HL-60 (cell line): Measurements from ENCODE around the gene IQGAP3.

Experiments used
- DNase-seq, 2 experiments: peaks; one replicate each; pipeline ENCODE4 v3.0.0-alpha.2; 2010 to 2020; ENCODE audit warnings: low read depth in 1 of 2, low spot score in 1 of 2
- H3K27ac ChIP-seq: fragments of 250-450 bp; sonication (Bioruptor Pico); replicated peaks from 2 replicates; pipeline ENCODE4 v1.5.1; 2020; ENCODE audit warnings: mild to moderate bottlenecking, moderate library complexity
- H3K27me3 ChIP-seq: fragments of 250-450 bp; sonication (Bioruptor Pico); 2 replicates; pipeline ENCODE4 v1.5.1; 2021; ENCODE audit warnings: mild to moderate bottlenecking, moderate library complexity; ENCODE audit not compliant: insufficient read depth, poor library complexity, severe bottlenecking
- H3K4me3 ChIP-seq: replicated peaks from 2 replicates; pipeline ENCODE4 v1.5.1; 2011; ENCODE audit warnings: mild to moderate bottlenecking, control low read depth, low read length; ENCODE audit not compliant: insufficient read depth
- GABPA ChIP-seq: IDR thresholded peaks from 2 replicates; pipeline ENCODE4 v1.6.1; 2012; ENCODE audit warnings: low read depth
- POLR2AphosphoS5 ChIP-seq: IDR thresholded peaks from 2 replicates; pipeline ENCODE4 v1.6.1; 2012; ENCODE audit warnings: low read depth
- REST ChIP-seq: IDR thresholded peaks from 2 replicates; pipeline ENCODE4 v1.6.1; 2012; ENCODE audit warnings: low read depth; ENCODE audit not compliant: insufficient replicate concordance
- SPI1 ChIP-seq: IDR thresholded peaks from 2 replicates; pipeline ENCODE4 v1.6.1; 2012; ENCODE audit warnings: low read depth, mild to moderate bottlenecking, borderline replicate concordance
- TF ChIP-seq, protein P1 (sequence below): IDR thresholded peaks from one replicate; pipeline ENCODE4 v1.5.1; 2011; ENCODE audit warnings: low read length, control low read depth, inconsistent platforms; ENCODE audit not compliant: insufficient read depth

Gene IQGAP3

DNA sequence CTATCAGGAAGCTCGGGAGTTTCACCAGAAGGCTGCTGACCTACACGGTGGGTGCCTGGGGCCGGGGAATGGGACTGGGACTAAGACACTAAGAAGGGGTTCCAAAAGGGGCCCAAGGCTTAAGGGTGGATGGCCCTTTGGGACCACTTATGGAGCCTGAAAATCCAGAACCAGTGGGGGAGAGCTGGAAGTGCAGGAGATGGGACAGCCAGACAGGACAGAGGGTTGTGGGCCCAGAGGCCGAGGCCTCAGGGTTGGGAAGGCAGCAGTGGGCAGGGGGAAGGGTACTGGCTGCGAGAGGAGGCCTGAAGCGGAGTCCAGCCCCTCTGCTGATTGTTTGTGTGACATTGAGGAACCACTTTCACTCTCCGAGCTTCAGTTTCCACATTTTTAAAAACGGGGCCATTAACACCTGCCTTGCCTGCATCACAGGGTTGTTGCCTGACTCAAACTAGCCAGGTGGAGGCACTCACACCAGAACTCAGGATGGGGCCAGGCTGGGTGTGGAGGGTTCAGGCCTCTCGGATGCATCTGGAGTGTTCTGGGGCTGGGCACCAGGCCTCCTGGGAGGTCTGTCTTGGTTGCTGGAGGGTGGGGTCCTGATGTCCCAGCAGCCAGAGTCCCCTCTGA is 10.1 kb upstream of the IQGAP3 start:
- Histone ChIP-seq H3K27ac (no peak overlapping the region), H3K4me3 (no peak overlapping the region)
- TF ChIP-seq SPI1 (no peak), GABPA (no peak), REST (no peak), POLR2AphosphoS5 (no peak)
- TF ChIP-seq, protein P1, sequence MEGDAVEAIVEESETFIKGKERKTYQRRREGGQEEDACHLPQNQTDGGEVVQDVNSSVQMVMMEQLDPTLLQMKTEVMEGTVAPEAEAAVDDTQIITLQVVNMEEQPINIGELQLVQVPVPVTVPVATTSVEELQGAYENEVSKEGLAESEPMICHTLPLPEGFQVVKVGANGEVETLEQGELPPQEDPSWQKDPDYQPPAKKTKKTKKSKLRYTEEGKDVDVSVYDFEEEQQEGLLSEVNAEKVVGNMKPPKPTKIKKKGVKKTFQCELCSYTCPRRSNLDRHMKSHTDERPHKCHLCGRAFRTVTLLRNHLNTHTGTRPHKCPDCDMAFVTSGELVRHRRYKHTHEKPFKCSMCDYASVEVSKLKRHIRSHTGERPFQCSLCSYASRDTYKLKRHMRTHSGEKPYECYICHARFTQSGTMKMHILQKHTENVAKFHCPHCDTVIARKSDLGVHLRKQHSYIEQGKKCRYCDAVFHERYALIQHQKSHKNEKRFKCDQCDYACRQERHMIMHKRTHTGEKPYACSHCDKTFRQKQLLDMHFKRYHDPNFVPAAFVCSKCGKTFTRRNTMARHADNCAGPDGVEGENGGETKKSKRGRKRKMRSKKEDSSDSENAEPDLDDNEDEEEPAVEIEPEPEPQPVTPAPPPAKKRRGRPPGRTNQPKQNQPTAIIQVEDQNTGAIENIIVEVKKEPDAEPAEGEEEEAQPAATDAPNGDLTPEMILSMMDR = no peak

GRCh38 chr1:156581661-156582387 is 9.5 kb upstream of the IQGAP3 start:
- no peak overlapping the region for H3K4me3 ChIP-seq
- no peak for DNase-seq
- H3K27me3 ChIP-seq = no peaks in the 10 kb centered on the region
- TF ChIP-seq REST = no peak
- TF ChIP-seq, protein P1 = no peak
- no peak for TF ChIP-seq GABPA
- no peak for TF ChIP-seq SPI1
- no peak for TF ChIP-seq POLR2AphosphoS5
- no peak overlapping the region for H3K27ac ChIP-seq

More for the DNA sequence above, 10.1 kb upstream of the IQGAP3 start:
- DNase-seq = no peak
- no peaks in the 10 kb centered on the region for H3K27me3 ChIP-seq

GRCh38 chr1:156579472-156579871 is 7.1 kb upstream of the IQGAP3 start, which contains the start of gene TTC24:
Gene TTC24 (plus strand): TSS chr1:156579723. CDS start chr1:156581365, 1,642 bp downstream.
- Histone ChIP-seq H3K27me3 (no peaks in the 10 kb centered on the region), H3K27ac (no peak within 1 kb of the TSS), H3K4me3 (no peak within 1 kb of the TSS)
- DNase-seq = no peak
- TF ChIP-seq POLR2AphosphoS5 (no peak), REST (no peak), GABPA (no peak), SPI1 (no peak)
- TF ChIP-seq, protein P1 = no peak
